22Rv1 (cell line): Measurements from ENCODE around the gene PDCD7.

Experiments used
- CTCF ChIP-seq: fragments of 450-650 bp; IDR thresholded peaks from 2 replicates; pipeline ENCODE4 v1.5.1; 2017; ENCODE audit warnings: mild to moderate bottlenecking
- ZFX ChIP-seq: fragments of 450-650 bp; IDR thresholded peaks from 2 replicates; pipeline ENCODE4 v1.6.1; 2017; ENCODE audit warnings: antibody characterized with exemption, borderline replicate concordance

DNA sequence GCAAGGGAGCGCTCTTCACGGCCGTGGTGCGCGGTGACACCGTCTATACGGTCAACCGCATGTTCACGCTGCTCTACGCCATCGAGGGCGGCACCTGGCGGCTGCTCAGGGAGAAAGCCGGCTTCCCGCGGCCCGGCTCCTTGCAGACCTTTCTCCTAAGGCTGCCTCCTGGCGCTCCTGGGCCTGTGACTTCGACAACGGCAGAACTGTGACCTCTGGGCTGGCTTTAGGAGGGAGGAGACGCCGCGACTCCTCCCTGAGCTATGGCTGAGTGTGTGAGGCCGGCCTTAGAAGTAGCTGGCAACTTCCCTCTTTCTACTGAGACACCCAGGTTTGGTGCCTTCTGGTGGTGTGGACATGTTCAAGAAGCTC lies 55.6 kb downstream of the PDCD7 start:
- TF ChIP-seq CTCF (peak; percentile 76), ZFX (no peak)
